Fibroblast of lung (primary cell): Measurements from ENCODE around the gene FAM193A.

ENCODE experiments used
- EZH2 ChIP-seq: IDR thresholded peaks from 2 replicates; pipeline ENCODE4 v1.5.1; 2012; ENCODE audit warnings: low read length, control low read depth, mild to moderate bottlenecking; ENCODE audit errors: missing control alignments
- TF ChIP-seq, protein P1 (sequence below), 2 donors: IDR thresholded peaks in 1 of 2; conservative IDR thresholded peaks in 1 of 2; 1 replicate in 1 of 2; 2 replicates in 1 of 2; pipeline ENCODE4 v1.5.1; 2011 to 2012; ENCODE audit warnings: low read length in 2 of 2, control low read depth in 1 of 2, inconsistent platforms in 1 of 2, low read depth in 1 of 2, mild to moderate bottlenecking in 1 of 2

DNA sequence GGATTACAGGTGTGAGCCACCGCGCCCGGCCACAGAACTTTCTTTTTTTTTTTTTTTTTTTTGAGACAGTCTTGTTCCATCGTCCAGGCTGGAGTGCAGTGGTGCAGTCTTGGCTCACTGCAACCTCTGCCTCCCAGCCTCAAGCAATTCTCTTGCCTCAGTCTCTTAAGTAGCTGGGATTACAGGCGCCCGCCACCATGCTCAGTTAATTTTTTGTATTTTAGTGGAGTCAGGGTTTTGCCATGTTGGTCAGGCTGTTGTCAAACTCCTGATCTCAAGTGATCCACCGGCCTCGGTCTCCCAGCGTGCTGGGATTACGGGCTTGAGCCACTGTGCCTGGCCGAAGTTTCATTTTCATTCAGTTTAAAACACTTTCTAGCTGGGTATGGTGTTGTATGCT, 16.4 kb downstream of the FAM193A start:
- TF ChIP-seq, protein P1, sequence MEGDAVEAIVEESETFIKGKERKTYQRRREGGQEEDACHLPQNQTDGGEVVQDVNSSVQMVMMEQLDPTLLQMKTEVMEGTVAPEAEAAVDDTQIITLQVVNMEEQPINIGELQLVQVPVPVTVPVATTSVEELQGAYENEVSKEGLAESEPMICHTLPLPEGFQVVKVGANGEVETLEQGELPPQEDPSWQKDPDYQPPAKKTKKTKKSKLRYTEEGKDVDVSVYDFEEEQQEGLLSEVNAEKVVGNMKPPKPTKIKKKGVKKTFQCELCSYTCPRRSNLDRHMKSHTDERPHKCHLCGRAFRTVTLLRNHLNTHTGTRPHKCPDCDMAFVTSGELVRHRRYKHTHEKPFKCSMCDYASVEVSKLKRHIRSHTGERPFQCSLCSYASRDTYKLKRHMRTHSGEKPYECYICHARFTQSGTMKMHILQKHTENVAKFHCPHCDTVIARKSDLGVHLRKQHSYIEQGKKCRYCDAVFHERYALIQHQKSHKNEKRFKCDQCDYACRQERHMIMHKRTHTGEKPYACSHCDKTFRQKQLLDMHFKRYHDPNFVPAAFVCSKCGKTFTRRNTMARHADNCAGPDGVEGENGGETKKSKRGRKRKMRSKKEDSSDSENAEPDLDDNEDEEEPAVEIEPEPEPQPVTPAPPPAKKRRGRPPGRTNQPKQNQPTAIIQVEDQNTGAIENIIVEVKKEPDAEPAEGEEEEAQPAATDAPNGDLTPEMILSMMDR (conservative IDR thresholded peaks at IDR 0.05 in 1 of 2, IDR thresholded peaks at IDR 0.05 in 1 of 2; ENCODE audit: low read depth in 1 of 2, low read length in 2 of 2), result no peak
- no peak for TF ChIP-seq EZH2
